CD14-positive monocyte (primary cell): ENCODE measurements around the gene NLRP12. TPM values are rescaled to one million over a fixed set of nuclear protein-coding genes. Genes with fewer than 3 reads are reported as not detected.

Experiments
- DNase-seq, 3 donors: peaks; one replicate each; pipeline ENCODE4 v3.0.0-alpha.2; 2011 to 2022
- H2AFZ ChIP-seq: 2 replicates; pipeline ENCODE4 v1.6.0; 2012; ENCODE audit warnings: mild to moderate bottlenecking, low read depth, low read length, inconsistent platforms; ENCODE audit not compliant: insufficient read depth, poor library complexity, severe bottlenecking
- H3K27ac ChIP-seq, 2 donors: 1 replicate in 1 of 2; 2 replicates in 1 of 2; pipeline ENCODE4 v1.5.1; 2012 to 2013; ENCODE audit warnings: low read length in 2 of 2, control low read depth in 1 of 2, inconsistent platforms in 1 of 2, low read depth in 1 of 2, mild to moderate bottlenecking in 1 of 2
- H3K27me3 ChIP-seq, 2 donors: one replicate each; pipeline versions ENCODE4 v1.6.0 to v1.6.1; 2011 to 2013; ENCODE audit warnings: low read length in 2 of 2; ENCODE audit not compliant: control insufficient read depth in 2 of 2, insufficient read depth in 2 of 2
- H3K36me3 ChIP-seq, 2 donors: replicated peaks in 1 of 2; 1 replicate in 1 of 2; 2 replicates in 1 of 2; pipeline versions ENCODE4 v1.5.1 to v1.6.1; 2012 to 2013; ENCODE audit warnings: low read length in 2 of 2, control low read depth in 1 of 2, inconsistent platforms in 1 of 2, mild to moderate bottlenecking in 1 of 2; ENCODE audit not compliant: insufficient read depth in 2 of 2, control insufficient read depth in 1 of 2
- H3K4me1 ChIP-seq, 2 donors: 1 replicate in 1 of 2; 2 replicates in 1 of 2; pipeline versions ENCODE4 v1.5.1 to v1.6.1; 2012 to 2013; ENCODE audit warnings: low read length in 2 of 2, control low read depth in 1 of 2, inconsistent platforms in 1 of 2, mild to moderate bottlenecking in 1 of 2, moderate library complexity in 1 of 2; ENCODE audit not compliant: insufficient read depth in 2 of 2, control insufficient read depth in 1 of 2
- H3K4me2 ChIP-seq: replicated peaks from 2 replicates; pipeline ENCODE3; 2012; ENCODE audit warnings: low read length, moderate library complexity, mild to moderate bottlenecking; ENCODE audit not compliant: poor library complexity, severe bottlenecking; ENCODE audit errors: extremely low read depth
- H3K4me3 ChIP-seq, 3 experiments: fragments of 200-600 bp in 1 of 3; sonication (generic) in 1 of 3; replicated peaks in 1 of 3; 1 replicate in 2 of 3; 2 replicates in 1 of 3; pipeline ENCODE4 v1.5.1; 2011 to 2013; ENCODE audit warnings: low read length in 3 of 3, mild to moderate bottlenecking in 3 of 3, control low read depth in 2 of 3, low read depth in 2 of 3, inconsistent platforms in 1 of 3, moderate library complexity in 1 of 3
- H3K79me2 ChIP-seq: 2 replicates; pipeline ENCODE4 v1.6.0; 2012; ENCODE audit warnings: mild to moderate bottlenecking, control low read depth, inconsistent platforms, low read length, moderate library complexity; ENCODE audit not compliant: insufficient read depth
- H3K9ac ChIP-seq: 2 replicates; pipeline ENCODE4 v1.6.0; 2017; ENCODE audit warnings: low read length, mild to moderate bottlenecking; ENCODE audit not compliant: insufficient read depth, poor library complexity, severe bottlenecking
- H3K9me3 ChIP-seq, 2 donors: replicated peaks in 1 of 2; 1 replicate in 1 of 2; 2 replicates in 1 of 2; pipeline versions ENCODE4 v1.5.1 to v1.6.1; 2012 to 2013; ENCODE audit warnings: low read length in 2 of 2, control low read depth in 1 of 2; ENCODE audit not compliant: control insufficient read depth in 1 of 2, insufficient read depth in 1 of 2
- H4K20me1 ChIP-seq: 2 replicates; pipeline ENCODE4 v1.6.0; 2012; ENCODE audit warnings: mild to moderate bottlenecking, low read length, control low read depth, moderate library complexity; ENCODE audit not compliant: insufficient read depth
- H3K27ac Mint-ChIP-seq, 7 donors: one replicate each; pipeline ENCODE4 v1.8.0; 2020; ENCODE audit warnings: mild to moderate bottlenecking in 7 of 7, mixed read lengths in 7 of 7, moderate library complexity in 6 of 7, inconsistent platforms in 2 of 7
- H3K27me3 Mint-ChIP-seq, 3 donors: one replicate each; pipeline ENCODE4 v1.8.0; 2021 to 2022; ENCODE audit warnings: low read depth in 3 of 3, mild to moderate bottlenecking in 3 of 3, mixed read lengths in 3 of 3, moderate library complexity in 3 of 3, inconsistent platforms in 1 of 3
- H3K36me3 Mint-ChIP-seq, 2 donors: one replicate each; pipeline ENCODE4 v1.8.0; 2020; ENCODE audit warnings: mixed read lengths in 2 of 2, inconsistent platforms in 1 of 2, mild to moderate bottlenecking in 1 of 2
- H3K4me1 Mint-ChIP-seq: one replicate; pipeline ENCODE4 v1.8.0; 2020; ENCODE audit warnings: mild to moderate bottlenecking, mixed read lengths
- H3K4me3 Mint-ChIP-seq, 2 donors: one replicate each; pipeline ENCODE4 v1.8.0; 2020; ENCODE audit warnings: mild to moderate bottlenecking in 2 of 2, mixed read lengths in 2 of 2, moderate library complexity in 1 of 2
- H3K9me3 Mint-ChIP-seq, 7 donors: one replicate each; pipeline ENCODE4 v1.8.0; 2020 to 2022; ENCODE audit warnings: mixed read lengths in 7 of 7, mild to moderate bottlenecking in 6 of 7, moderate library complexity in 6 of 7, inconsistent platforms in 2 of 7
- WGBS: methylation state at CpG from one replicate; pipeline ENCODE4 v1.1.5; 2013; ENCODE audit warnings: missing lambda C conversion rate; ENCODE audit not compliant: insufficient coverage; 5-methylcytosine and 5-hydroxymethylcytosine counted together
- intact Hi-C, 2 donors: fragments of 100-400 bp; cut with micrococcal nuclease; formaldehyde crosslinking; loops; one replicate each; pipeline versions ENCODE4 v1.15.0 to v1.15.1; 2023
- polyA plus RNA-seq, 3 donors: library from polyadenylated mRNA; depleted of rRNA in 1 of 3; unstranded in 2 of 3; stranded (reverse) in 1 of 3; fragments of 300-500 nt in 2 of 3; fragments of >200 nt in 1 of 3; fragmentation: Illumina TruSeq in 2 of 3; gene quantifications; 1 replicate in 2 of 3; 2 replicates in 1 of 3; pipeline ENCODE4 v1.2.3, GENCODE V29; 2012 to 2021
- TF ChIP-seq, protein P1 (sequence below): fragments of 200-600 bp; IDR thresholded peaks from one replicate; pipeline ENCODE4 v1.8.0; 2022; ENCODE audit warnings: antibody characterized with exemption, mild to moderate bottlenecking

NLRP12 gene
- polyA plus RNA-seq, 3 donors: 40.5 to 64.9 (median 47.0) TPM

DNA sequence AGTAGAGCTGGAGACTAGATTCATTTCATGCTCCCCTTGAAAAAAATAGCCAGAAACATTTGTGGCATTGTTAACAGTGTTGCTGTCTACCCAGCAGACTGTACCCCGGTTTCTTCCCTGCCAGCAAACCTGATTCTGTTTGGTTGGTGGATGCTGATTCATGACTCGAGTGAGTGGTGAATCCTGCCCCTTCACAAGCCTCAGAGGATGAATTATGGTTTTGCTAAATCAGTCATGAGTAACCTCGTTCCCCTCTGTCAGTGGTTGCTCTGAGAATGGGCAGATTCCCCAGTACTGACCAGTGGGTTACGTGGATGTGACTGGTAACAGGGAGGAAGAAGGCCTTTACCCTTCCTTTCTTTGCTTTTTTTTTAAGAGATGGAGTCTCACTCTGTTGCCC lies 10.1 kb downstream of the NLRP12 start:
- H4K20me1 ChIP-seq: peaks cover 98% of the 10 kb centered on the region
- Mint-ChIP-seq H3K27ac (peak overlapping the region in 2 of 7 donors; percentile 53 to 63), H3K9me3 (no peaks in the 10 kb centered on the region), H3K27me3 (peaks cover 0 to 2% (median 1%) of the 10 kb centered on the region in 3 donors), H3K4me3 (no peak overlapping the region), H3K4me1 (peaks cover 13% of the 10 kb centered on the region), H3K36me3 (peaks cover 71 to 98% of the 10 kb centered on the region in 2 donors)
- H3K79me2 ChIP-seq: peaks cover 62% of the 10 kb centered on the region
- intact Hi-C loops: no loop called here
- H3K9me3 ChIP-seq: no peaks in the 10 kb centered on the region
- H3K9ac ChIP-seq: no peak overlapping the region
- TF ChIP-seq, protein P1, sequence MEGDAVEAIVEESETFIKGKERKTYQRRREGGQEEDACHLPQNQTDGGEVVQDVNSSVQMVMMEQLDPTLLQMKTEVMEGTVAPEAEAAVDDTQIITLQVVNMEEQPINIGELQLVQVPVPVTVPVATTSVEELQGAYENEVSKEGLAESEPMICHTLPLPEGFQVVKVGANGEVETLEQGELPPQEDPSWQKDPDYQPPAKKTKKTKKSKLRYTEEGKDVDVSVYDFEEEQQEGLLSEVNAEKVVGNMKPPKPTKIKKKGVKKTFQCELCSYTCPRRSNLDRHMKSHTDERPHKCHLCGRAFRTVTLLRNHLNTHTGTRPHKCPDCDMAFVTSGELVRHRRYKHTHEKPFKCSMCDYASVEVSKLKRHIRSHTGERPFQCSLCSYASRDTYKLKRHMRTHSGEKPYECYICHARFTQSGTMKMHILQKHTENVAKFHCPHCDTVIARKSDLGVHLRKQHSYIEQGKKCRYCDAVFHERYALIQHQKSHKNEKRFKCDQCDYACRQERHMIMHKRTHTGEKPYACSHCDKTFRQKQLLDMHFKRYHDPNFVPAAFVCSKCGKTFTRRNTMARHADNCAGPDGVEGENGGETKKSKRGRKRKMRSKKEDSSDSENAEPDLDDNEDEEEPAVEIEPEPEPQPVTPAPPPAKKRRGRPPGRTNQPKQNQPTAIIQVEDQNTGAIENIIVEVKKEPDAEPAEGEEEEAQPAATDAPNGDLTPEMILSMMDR: no peak
- no peaks in the 10 kb centered on the region for H3K27me3 ChIP-seq
- peaks cover 58 to 94% of the 10 kb centered on the region in 2 donors for H3K36me3 ChIP-seq
- no peak for DNase-seq
- no peak overlapping the region for H2AFZ ChIP-seq
- no peaks in the 10 kb centered on the region for H3K4me1 ChIP-seq
- H3K27ac ChIP-seq: peak overlapping the region in 1 of 2 donors; percentile 28
- no peak overlapping the region for H3K4me3 ChIP-seq
- 40% methylated on average over 1 of the region's 4 CpGs for WGBS
- H3K4me2 ChIP-seq: no peak overlapping the region

DNA sequence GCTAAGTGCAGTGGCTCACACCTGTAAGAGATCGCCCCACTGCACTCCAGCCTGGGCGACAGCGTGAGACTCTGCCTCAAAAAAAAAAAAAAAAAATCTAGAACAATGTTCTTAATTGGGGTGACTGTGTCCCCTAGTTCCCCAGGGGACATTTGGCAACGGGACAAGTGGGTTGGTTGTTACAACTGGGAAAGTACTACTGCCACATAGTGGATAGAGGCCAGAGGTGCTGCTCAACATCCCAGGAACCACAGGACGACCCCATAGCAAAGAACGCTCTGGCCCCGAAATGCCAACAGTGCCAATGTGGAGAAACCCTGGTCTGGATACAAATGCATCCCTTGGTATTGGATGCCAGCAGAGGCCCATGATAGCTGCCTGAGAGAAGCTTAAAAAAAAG lies 11.8 kb downstream of the NLRP12 start:
- Histone ChIP-seq H2AFZ (no peak overlapping the region), H3K4me1 (no peaks in the 10 kb centered on the region), H3K27me3 (no peaks in the 10 kb centered on the region), H3K79me2 (peaks cover 62% of the 10 kb centered on the region), H3K4me3 (no peak overlapping the region), H4K20me1 (peaks cover 98% of the 10 kb centered on the region), H3K36me3 (peaks cover 59 to 96% of the 10 kb centered on the region in 2 donors), H3K4me2 (no peak overlapping the region), H3K27ac (no peak overlapping the region), H3K9ac (no peak overlapping the region), H3K9me3 (no peaks in the 10 kb centered on the region)
- WGBS: 53% methylated on average over 3 of the region's 7 CpGs
- H3K4me1 Mint-ChIP-seq: peaks cover 15% of the 10 kb centered on the region
- TF ChIP-seq, protein P1: peak; percentile 8
- intact Hi-C loops: no loop called here
- no peaks in the 10 kb centered on the region for H3K9me3 Mint-ChIP-seq
- peak overlapping the region in 2 of 7 donors; percentile 41 to 74 for H3K27ac Mint-ChIP-seq
- no peak for DNase-seq
- H3K4me3 Mint-ChIP-seq: no peak overlapping the region
- H3K27me3 Mint-ChIP-seq: peaks cover 0 to 2% (median 1%) of the 10 kb centered on the region in 3 donors
- peaks cover 75 to 98% of the 10 kb centered on the region in 2 donors for H3K36me3 Mint-ChIP-seq
